OCI-LY3 (cell line): Measurements from ENCODE around the gene MPZL1.

Source experiments
- EZH2phosphoT487 ChIP-seq: fragments of 200-600 bp; shearing (Covaris generic); IDR thresholded peaks from 2 replicates; pipeline ENCODE4 v1.6.1; 2018; ENCODE audit warnings: antibody characterized with exemption, mixed run types, low read depth
- TF ChIP-seq, protein P1 (sequence below): fragments of 200-600, 300-600 bp; sonication (generic); IDR thresholded peaks from 2 replicates; pipeline ENCODE4 v1.5.1; 2014; ENCODE audit warnings: antibody characterized with exemption, low read length, low read depth

- TF ChIP-seq, protein P1, sequence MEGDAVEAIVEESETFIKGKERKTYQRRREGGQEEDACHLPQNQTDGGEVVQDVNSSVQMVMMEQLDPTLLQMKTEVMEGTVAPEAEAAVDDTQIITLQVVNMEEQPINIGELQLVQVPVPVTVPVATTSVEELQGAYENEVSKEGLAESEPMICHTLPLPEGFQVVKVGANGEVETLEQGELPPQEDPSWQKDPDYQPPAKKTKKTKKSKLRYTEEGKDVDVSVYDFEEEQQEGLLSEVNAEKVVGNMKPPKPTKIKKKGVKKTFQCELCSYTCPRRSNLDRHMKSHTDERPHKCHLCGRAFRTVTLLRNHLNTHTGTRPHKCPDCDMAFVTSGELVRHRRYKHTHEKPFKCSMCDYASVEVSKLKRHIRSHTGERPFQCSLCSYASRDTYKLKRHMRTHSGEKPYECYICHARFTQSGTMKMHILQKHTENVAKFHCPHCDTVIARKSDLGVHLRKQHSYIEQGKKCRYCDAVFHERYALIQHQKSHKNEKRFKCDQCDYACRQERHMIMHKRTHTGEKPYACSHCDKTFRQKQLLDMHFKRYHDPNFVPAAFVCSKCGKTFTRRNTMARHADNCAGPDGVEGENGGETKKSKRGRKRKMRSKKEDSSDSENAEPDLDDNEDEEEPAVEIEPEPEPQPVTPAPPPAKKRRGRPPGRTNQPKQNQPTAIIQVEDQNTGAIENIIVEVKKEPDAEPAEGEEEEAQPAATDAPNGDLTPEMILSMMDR: no peak
- TF ChIP-seq EZH2phosphoT487: no peak
These were observed 23.1 kb downstream of the MPZL1 start for GRCh38 chr1:167744901-167745300.
